T47D (cell line): ENCODE results near the gene CLCN4.

Experiments used
- DNase-seq, 2 experiments: peaks; one replicate each; pipeline versions ENCODE4 v3.0.0 to v3.0.0-alpha.2; 2011 to 2012; ENCODE audit warnings: low read depth in 1 of 2, low spot score in 1 of 2
- JUND ChIP-seq: IDR thresholded peaks from 2 replicates; pipeline ENCODE4 v1.6.1; 2012; ENCODE audit warnings: low read depth
- in situ Hi-C: cut with HindIII; loops from 2 replicates; pipeline ENCODE4 v1.10.0; 2016; ENCODE audit warnings: low sequenced_read_pairs, low pct_unique_long_range_greater_than_20kb

Gene CLCN4

GRCh38 chrX:10156199-10157031 is at the start of gene CLCN4:
TSS of gene CLCN4 (plus strand) at chrX:10156975. CDS start at chrX:10185033, 28,058 bp downstream.
- in situ Hi-C loops = no loop called here
- TF ChIP-seq JUND = no peak
- peak; percentile 52 to 56 for DNase-seq

GRCh38 chrX:10107483-10107882 is 49.3 kb upstream of the CLCN4 start:
- in situ Hi-C loops = no loop called here
- no peak for TF ChIP-seq JUND
- DNase-seq = no peak

- in situ Hi-C loops = no loop called here
- no peak for DNase-seq
- no peak for TF ChIP-seq JUND
Measured at GRCh38 chrX:10108288-10108687, 48.5 kb upstream of the CLCN4 start.

- in situ Hi-C loops = no loop called here
- DNase-seq = no peak
- TF ChIP-seq JUND = no peak
Measured at GRCh38 chrX:10109695-10110094, 47.1 kb upstream of the CLCN4 start.

- in situ Hi-C loops = no loop called here
- DNase-seq = no peak
- TF ChIP-seq JUND = no peak
Measured at GRCh38 chrX:10110316-10110935, 46.3 kb upstream of the CLCN4 start.

GRCh38 chrX:10110984-10111363 is 45.8 kb upstream of the CLCN4 start:
- in situ Hi-C loops = no loop called here
- DNase-seq = no peak
- TF ChIP-seq JUND = no peak

GRCh38 chrX:10111364-10112148 is 45.2 kb upstream of the CLCN4 start:
- TF ChIP-seq JUND = no peak
- in situ Hi-C loops = no loop called here
- DNase-seq = no peak

GRCh38 chrX:10112510-10112909 is 44.3 kb upstream of the CLCN4 start:
- DNase-seq = no peak
- in situ Hi-C loops = no loop called here
- no peak for TF ChIP-seq JUND

GRCh38 chrX:10115082-10115481 is 41.7 kb upstream of the CLCN4 start:
- in situ Hi-C loops = no loop called here
- TF ChIP-seq JUND = no peak
- DNase-seq = no peak

- no peak for DNase-seq
- in situ Hi-C loops = no loop called here
- TF ChIP-seq JUND = no peak
Measured at GRCh38 chrX:10117301-10117700, 39.5 kb upstream of the CLCN4 start.

- no peak for TF ChIP-seq JUND
- in situ Hi-C loops = no loop called here
- DNase-seq = no peak
Measured at GRCh38 chrX:10117864-10118377, 38.9 kb upstream of the CLCN4 start.

- in situ Hi-C loops = no loop called here
- DNase-seq = no peak
Measured at GRCh38 chrX:10118530-10118929, 38.2 kb upstream of the CLCN4 start.

More at GRCh38 chrX:10118530-10118929, 38.2 kb upstream of the CLCN4 start:
- no peak for TF ChIP-seq JUND
